ENCODE data around the gene ING5. TPM values are rescaled to one million over a fixed set of nuclear protein-coding genes. Genes with fewer than 3 reads are reported as not detected.
"Not testable (repeated sequence)": the region's sequence is repeated elsewhere in the genome, so short reads cannot be mapped to it uniquely, and the experiment has no call there.

The ING5 gene
- 21.8 TPM for polyA plus RNA-seq (ENCODE audit: insufficient read length)

GRCh38 chr2:241701399-241702154 lies at the start of gene ING5:
Gene ING5, plus strand, starts transcription at chr2:241702039. Its CDS starts 27 bp downstream, at chr2:241702066.
- DNase-seq: peak; percentile 95

GRCh38 chr2:241652142-241652541 lies 49.7 kb upstream of the ING5 start:
- DNase-seq: no peak

DNA sequence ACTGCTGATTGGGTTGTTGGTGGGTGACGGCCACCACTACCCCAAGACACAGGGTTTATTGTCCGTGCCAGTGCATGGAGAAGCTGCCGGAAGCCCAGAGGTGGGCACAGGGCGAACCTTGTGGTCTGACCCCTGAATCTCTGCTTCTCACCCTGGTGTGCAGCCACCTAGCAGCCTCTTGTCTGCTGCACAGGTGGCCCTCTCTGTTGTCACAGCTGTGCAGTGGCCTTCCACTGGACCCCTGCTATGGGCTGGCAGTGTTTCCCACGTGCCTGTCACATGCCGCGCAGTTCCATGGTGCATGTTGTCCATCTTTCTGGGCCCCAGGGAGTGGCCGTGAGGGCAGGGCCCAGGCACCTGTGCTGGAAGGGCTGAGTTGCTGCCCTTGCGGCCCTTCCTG lies 49.1 kb upstream of the ING5 start:
- DNase-seq: no peak

GRCh38 chr2:241653210-241653750 lies 48.6 kb upstream of the ING5 start:
- DNase-seq: no peak

GRCh38 chr2:241654551-241654950 lies 47.3 kb upstream of the ING5 start:
- no peak for DNase-seq

DNA sequence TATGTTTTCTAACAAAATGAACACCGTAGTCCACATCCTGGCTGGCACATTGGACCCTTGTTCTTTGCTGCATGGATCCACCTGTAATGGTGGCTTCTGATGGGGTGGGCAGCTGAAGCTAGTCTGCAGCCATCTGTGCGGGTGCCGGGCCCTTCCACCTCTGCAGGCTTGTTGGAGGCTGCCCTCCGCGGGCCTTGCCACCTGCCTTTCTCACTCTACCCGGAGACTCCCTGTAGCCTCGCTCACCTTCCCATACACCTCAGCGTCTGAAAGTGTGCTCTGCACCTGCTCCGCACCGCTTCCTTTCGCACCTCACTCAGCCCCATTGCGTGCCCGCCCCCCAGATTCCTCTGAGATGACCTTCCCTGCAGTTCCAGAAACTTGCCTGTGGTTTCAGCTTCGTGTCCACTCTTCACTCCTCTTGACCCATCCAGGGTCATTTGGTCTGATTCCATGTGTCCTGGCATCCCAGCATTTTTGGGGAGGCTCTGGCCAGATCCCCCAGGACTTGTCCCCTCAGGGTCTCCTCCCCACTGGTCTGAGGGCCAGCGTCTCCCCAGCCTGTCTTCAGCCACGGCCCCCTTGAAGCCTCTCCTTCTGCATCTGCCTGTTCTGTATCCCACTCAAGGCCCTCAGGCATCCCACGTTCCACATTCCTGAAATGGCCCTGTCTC lies 46.2 kb upstream of the ING5 start:
- DNase-seq: no peak

DNA sequence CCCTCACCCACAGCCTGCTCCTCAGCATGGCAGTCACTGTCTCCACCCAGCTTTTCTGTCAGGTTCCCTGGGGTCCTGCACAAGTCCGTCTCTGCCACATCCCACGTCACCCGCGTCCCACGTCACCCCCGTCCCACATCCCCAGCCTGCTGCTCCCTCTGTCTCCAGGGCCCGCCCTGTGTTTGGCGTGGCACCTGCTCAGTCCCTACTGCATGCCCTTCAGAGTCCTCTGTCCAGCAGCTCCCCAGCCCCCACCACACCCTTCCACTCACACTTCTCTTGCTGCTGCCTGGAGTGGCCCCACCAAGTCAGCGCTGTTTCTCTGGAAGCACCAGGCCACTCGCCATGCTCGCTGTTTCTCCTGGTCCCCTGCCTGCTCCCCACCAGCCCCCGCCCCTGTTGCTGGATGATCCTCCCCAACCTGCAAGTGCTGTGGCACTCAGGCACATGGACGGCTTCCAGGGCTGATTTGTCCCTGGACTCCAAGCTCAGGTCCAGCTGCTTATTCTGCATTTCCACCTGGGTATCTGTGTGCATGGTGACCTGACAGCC lies 45.6 kb upstream of the ING5 start:
- DNase-seq: no peak

DNA sequence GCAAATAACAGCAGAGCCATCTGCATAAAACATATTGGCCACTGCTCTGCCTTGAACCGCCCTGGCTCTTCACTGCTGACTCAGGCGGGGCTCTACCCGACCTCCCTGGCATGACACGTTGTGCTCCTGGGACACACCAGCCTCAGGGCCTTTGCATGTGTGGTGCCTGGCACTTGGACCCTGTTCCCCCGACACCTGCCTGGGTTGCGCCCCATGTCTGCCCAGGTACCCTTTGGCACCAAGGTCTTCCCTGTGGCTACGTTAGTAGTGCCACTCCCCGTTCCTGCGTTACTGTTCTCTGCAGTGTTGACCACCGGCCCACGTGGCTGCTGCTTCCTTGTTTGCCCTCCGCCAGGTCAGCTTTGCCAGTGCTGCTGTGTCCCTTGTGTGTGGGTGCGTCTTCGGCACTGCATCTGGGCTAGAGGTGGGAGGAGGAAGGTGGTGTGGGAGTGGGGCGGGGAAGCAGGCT lies 44.0 kb upstream of the ING5 start:
- DNase-seq: no peak

DNA sequence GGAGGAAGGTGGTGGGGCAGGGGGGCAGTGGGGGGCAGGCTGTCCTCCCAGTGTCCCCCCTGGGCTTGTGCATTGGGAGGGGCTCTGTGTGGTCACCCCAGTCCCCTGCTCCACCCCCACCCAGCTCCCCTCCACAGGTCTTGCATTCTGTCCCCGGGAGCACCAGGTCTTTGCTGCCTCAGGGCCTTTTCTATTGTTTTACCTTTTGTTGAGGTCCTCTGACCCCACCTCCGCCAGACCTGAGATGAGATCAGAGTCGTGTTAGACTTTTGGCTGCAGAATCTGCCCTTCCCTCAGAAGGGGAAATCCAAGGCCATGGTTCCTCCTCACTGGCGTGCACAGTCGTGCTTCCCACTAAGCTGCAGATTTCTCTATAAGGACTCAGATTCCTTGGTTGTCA lies 43.5 kb upstream of the ING5 start:
- DNase-seq: no peak

DNA sequence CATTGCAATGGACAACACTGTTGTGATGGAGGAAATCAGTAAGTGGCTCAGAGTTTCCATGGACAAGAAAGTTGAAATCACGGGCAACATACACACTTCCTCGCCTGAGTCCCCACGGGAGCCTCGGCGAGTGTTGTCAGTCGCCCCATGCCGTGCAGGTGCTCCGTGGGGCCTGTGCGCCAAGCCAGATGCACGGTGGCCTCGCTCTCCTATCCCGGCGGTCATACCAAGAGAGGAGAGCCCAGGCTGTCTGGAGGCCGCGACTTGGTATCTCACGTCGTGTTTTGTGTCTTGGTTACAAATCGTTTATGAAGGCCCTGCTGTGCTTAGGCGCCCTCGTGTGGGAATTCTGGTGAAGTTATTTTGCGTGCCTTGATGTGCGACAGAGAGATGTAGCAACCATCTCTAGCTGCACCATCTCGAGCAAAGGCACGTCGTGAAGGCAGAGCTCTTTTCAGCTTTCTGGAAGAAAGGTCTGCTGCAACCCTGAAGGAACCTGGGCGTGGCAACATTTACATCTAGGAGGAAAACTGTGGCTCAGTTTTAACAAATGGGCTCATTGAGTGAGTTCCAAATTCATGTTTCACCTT lies 42.6 kb upstream of the ING5 start:
- DNase-seq: peak; percentile 61

DNA sequence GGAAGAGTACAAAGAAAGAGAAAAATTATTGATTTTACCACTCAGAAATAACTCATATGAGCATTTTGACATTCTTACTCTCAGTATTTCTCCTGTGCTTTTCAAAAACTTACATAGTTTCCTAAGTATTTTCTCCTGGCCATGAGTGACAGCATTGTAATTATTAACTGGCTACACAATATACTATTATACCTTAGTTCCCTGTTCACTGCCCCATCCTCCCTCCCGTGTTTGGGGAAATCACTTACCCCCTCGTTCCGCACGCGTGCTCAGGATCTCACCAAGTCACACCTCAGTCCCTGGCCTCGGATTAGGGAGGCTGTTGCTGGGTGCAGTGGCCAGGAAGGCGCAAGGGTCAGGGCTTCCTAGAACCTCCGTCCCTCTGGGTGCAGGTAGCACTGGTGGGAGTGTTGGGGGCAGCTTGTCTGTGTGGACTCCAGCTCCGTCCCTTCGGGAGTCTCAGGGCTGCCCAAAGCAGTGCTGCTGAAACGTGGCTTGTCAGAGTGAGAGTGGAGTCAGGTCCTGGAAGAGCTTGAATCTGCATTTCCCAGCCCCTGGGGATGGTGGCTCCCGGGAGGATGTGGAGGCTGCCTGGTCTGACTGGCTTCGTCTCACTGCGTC lies 41.1 kb upstream of the ING5 start:
- no peak for DNase-seq

GRCh38 chr2:241662731-241663130 lies 39.1 kb upstream of the ING5 start:
- not testable (repeated sequence) for DNase-seq

- no peak for DNase-seq
Measured at GRCh38 chr2:241665731-241666440, 36.0 kb upstream of the ING5 start.

GRCh38 chr2:241666627-241667400 lies 35.0 kb upstream of the ING5 start:
- no peak for DNase-seq

DNA sequence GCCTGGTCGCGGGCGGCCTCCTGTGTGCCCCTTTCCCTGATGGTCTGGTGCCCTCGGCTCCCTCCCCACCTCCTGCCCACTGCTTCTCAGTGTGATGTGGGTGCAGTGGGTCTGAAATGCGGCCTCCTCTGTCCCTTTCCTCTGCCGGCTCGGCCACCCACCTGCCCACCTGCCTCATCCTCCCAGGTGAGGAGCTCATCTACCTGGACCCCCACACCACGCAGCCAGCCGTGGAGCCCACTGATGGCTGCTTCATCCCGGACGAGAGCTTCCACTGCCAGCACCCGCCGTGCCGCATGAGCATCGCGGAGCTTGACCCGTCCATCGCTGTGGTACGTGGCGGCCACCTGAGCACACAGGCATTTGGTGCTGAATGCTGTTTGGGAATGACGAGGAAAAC lies 33.5 kb upstream of the ING5 start:
- no peak for DNase-seq

DNA sequence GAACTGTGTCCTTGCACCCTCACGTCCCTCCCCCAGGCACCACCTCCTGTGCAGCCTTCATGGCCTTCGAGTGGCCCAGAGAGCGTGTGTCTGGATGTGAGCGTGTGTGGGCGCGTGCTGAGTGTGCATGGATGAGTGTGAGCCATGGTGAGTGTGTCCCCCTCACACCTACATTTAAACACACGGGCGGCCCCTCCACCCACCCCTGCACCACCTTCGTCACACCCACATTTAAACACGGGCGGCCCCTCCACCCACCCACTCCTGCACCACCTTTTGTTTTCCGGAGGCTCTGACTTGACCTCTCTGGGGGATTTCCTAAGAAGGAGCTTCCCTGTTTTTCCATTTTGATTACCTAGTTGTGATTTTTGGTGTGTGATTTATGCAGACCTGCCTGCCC lies 33.0 kb upstream of the ING5 start:
- DNase-seq: no peak

DNA sequence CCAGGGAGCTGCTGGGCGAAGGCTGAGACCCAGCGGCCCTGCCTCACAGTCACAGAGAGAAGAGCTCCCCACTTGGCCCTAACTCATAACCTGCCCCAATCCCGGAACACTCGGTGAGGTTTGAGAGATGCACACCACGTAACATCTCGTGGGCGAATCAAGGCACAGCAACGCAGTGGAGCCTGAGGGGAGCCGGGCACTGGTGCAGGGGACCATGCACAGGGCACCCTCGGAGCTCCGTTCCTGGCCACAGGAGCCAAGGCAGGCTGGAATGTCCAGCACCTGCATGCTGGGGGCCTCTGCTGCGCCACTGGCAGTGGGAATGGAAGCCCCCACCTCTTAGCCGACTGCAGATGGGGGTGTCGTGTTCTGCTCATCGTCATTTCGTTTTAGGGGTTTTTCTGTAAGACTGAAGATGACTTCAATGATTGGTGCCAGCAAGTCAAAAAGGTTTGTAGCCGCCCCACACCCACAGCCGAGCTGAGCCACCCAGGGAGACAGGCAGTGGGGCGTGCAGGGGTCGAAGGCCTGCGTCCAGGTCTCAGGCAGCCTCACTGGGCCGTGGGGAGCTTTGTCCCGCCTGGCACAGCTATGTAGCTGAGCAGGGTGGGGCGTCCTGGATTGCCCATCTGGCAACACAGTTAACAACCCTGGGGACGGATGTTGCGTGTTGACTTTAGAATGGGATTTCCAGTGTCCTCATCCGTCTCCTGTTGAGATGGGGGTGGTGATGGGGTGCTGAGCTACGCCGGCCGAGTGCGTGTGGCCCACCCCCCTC lies 31.3 kb upstream of the ING5 start:
- no peak for DNase-seq

GRCh38 chr2:241671457-241672240 lies 30.2 kb upstream of the ING5 start:
- no peak for DNase-seq

Measured in hindlimb muscle (tissue), 1 donor.